Endothelial cell of umbilical vein (primary cell): ENCODE data around the gene MAPKAP1. TPM values are rescaled to one million over a fixed set of nuclear protein-coding genes. Genes with fewer than 3 reads are reported as not detected.

Source experiments
- BruUV-seq: library from RNA; stranded (reverse); fragments of 400-500 nt; replicated peaks from 2 replicates; lab custom pipeline; 2021; lab: Mats Ljungman, UMichigan
- CTCF ChIA-PET: fragments of 300-600, 350-600 bp; sonication (Branson Sonifier 250); formaldehyde crosslinking; loops from one replicate; lab custom pipeline; 2021; ENCODE audit warnings: antibody characterized with exemption, inconsistent platforms; lab: Charles Lee
- POLR2A ChIA-PET: fragments of 300-600, 350-600 bp; sonication (Branson Sonifier 250); formaldehyde crosslinking; loops from one replicate; lab custom pipeline; 2021; ENCODE audit warnings: antibody characterized with exemption, inconsistent platforms; lab: Charles Lee
- DNase-seq: peaks from one replicate; pipeline ENCODE4 v3.0.0-alpha.2; 2011; ENCODE audit warnings: low read depth, low spot score
- FAIRE-seq: peaks from 2 replicates; lab custom pipeline; 2011; peaks lifted over from hg19 to GRCh38; lab: Jason Lieb, UNC
- H2AFZ ChIP-seq: 2 replicates; pipeline ENCODE4 v1.6.0; 2012; ENCODE audit warnings: low read depth, low read length, control low read depth, inconsistent platforms
- H3K27ac ChIP-seq: 2 replicates; pipeline ENCODE4 v1.5.1; 2011; ENCODE audit warnings: low read depth, mild to moderate bottlenecking, control low read depth, low read length, moderate library complexity; ENCODE audit not compliant: insufficient read depth
- H3K27me3 ChIP-seq, 2 experiments: 2 replicates each; pipeline versions ENCODE4 v1.6.0 to v1.6.1; 2011; ENCODE audit warnings: low read length in 2 of 2, mixed read lengths in 1 of 2; ENCODE audit not compliant: control insufficient read depth in 2 of 2, insufficient read depth in 2 of 2
- H3K36me3 ChIP-seq, 2 experiments: 2 replicates in 1 of 2; 3 replicates in 1 of 2; pipeline ENCODE4 v1.5.1; 2011; ENCODE audit warnings: low read length in 2 of 2, mild to moderate bottlenecking in 1 of 2, moderate library complexity in 1 of 2; ENCODE audit not compliant: control insufficient read depth in 2 of 2, insufficient read depth in 2 of 2; ENCODE audit errors: extremely low read depth in 1 of 2
- H3K4me1 ChIP-seq: 3 replicates; pipeline ENCODE4 v1.5.1; 2011; ENCODE audit warnings: mild to moderate bottlenecking, low read length; ENCODE audit not compliant: control insufficient read depth, insufficient read depth; ENCODE audit errors: extremely low read depth
- H3K4me2 ChIP-seq: 2 replicates; pipeline ENCODE4 v1.6.1; 2011; ENCODE audit warnings: low read length, control low read depth, mixed read lengths; ENCODE audit not compliant: insufficient read depth
- H3K4me3 ChIP-seq, 3 experiments: fragments of 200-600 bp in 1 of 3; sonication (generic), shearing (Covaris generic) in 1 of 3; replicated peaks in 1 of 3; 2 replicates each; pipeline ENCODE4 v1.5.1; 2011 to 2016; ENCODE audit warnings: control low read depth in 3 of 3, low read length in 3 of 3, mild to moderate bottlenecking in 2 of 3, inconsistent platforms in 1 of 3, low read depth in 1 of 3, moderate library complexity in 1 of 3; ENCODE audit not compliant: insufficient read depth in 1 of 3
- H3K79me2 ChIP-seq: 2 replicates; pipeline ENCODE4 v1.6.0; 2012; ENCODE audit warnings: low read length, inconsistent platforms; ENCODE audit not compliant: control insufficient read depth, insufficient read depth
- H3K9ac ChIP-seq: replicated peaks from 2 replicates; pipeline ENCODE3; 2011; ENCODE audit warnings: low read length, control low read depth; ENCODE audit not compliant: insufficient read depth; ENCODE audit errors: extremely low read depth
- H3K9me1 ChIP-seq: replicated peaks from 3 replicates; pipeline ENCODE4 v1.6.0; 2011; ENCODE audit warnings: mild to moderate bottlenecking, low read length; ENCODE audit not compliant: control insufficient read depth, insufficient read depth; ENCODE audit errors: extremely low read depth
- H3K9me3 ChIP-seq: replicated peaks from 2 replicates; pipeline ENCODE4 v1.5.1; 2012; ENCODE audit warnings: low read length, inconsistent platforms; ENCODE audit not compliant: control insufficient read depth, insufficient read depth
- H4K20me1 ChIP-seq: replicated peaks from 2 replicates; pipeline ENCODE3; 2011; ENCODE audit warnings: mild to moderate bottlenecking, low read length; ENCODE audit not compliant: control insufficient read depth, insufficient read depth; ENCODE audit errors: extremely low read depth
- EZH2 ChIP-seq: IDR thresholded peaks from 2 replicates; pipeline ENCODE4 v1.6.1; 2012; ENCODE audit warnings: borderline replicate concordance, low read depth, mild to moderate bottlenecking, moderate library complexity, low read length, inconsistent platforms; ENCODE audit not compliant: severe bottlenecking
- FOS ChIP-seq: IDR thresholded peaks from 2 replicates; pipeline ENCODE4 v1.6.1; 2011; ENCODE audit warnings: mild to moderate bottlenecking, low read length, moderate library complexity, borderline replicate concordance; ENCODE audit not compliant: insufficient read depth
- GATA2 ChIP-seq: IDR thresholded peaks from 2 replicates; pipeline ENCODE4 v1.7.0; 2011; ENCODE audit warnings: low read depth, mild to moderate bottlenecking, moderate library complexity, mixed read lengths, low read length; ENCODE audit not compliant: insufficient read length, insufficient read depth
- JUN ChIP-seq: IDR thresholded peaks from 2 replicates; pipeline ENCODE4 v1.6.1; 2011; ENCODE audit warnings: borderline replicate concordance, low read depth; ENCODE audit not compliant: insufficient read length, insufficient read depth
- MYC ChIP-seq: IDR thresholded peaks from one replicate; pipeline ENCODE4 v1.6.1; 2011; ENCODE audit warnings: mild to moderate bottlenecking, low read depth, low read length
- POLR2A ChIP-seq: IDR thresholded peaks from 2 replicates; pipeline ENCODE4 v1.6.1; 2012; ENCODE audit warnings: low read depth, mild to moderate bottlenecking, control low read depth, low read length
- POLR2AphosphoS5 ChIP-seq: IDR thresholded peaks from 2 replicates; pipeline ENCODE4 v1.6.1; 2012; ENCODE audit warnings: low read depth, mild to moderate bottlenecking, control low read depth, low read length, moderate library complexity; ENCODE audit not compliant: insufficient read depth
- dilution Hi-C: fragments of 300-500 bp; cut with MboI; formaldehyde crosslinking; loops from one replicate; pipeline ENCODE4 v1.15.0; 2019; ENCODE audit warnings: low sequenced_read_pairs; ENCODE audit not compliant: extremely low pct_ligation_motif_present
- intact Hi-C: fragments of 100-400 bp; cut with micrococcal nuclease; formaldehyde crosslinking; loops from one replicate; pipeline ENCODE4 v1.10.0; 2022
- polyA plus RNA-seq, 4 experiments: library from polyadenylated mRNA; depleted of rRNA in 3 of 4; stranded (reverse) in 3 of 4; unstranded in 1 of 4; fragments of >200 nt; gene quantifications; 2 replicates each; pipeline versions ENCODE4 v1.2.1 to v1.2.3, GENCODE V29; 2011 to 2012; ENCODE audit warnings: missing spikeins in 1 of 4
- total RNA-seq: library from RNA; stranded (reverse); gene quantifications from 2 replicates; pipeline ENCODE4 v1.2.3, GENCODE V29; 2021
- TF ChIP-seq, protein P1 (sequence below): IDR thresholded peaks from 2 replicates; pipeline ENCODE4 v1.6.1; 2011; ENCODE audit not compliant: insufficient read depth, insufficient read length
- TF ChIP-seq, protein P2 (sequence below), 2 donors: IDR thresholded peaks; 1 replicate in 1 of 2; 2 replicates in 1 of 2; pipeline ENCODE4 v1.5.1; 2011; ENCODE audit warnings: low read length in 2 of 2, mild to moderate bottlenecking in 2 of 2, moderate library complexity in 2 of 2, control low read depth in 1 of 2, inconsistent platforms in 1 of 2, low read depth in 1 of 2; ENCODE audit not compliant: insufficient read depth in 1 of 2; ENCODE audit errors: extremely low read depth in 1 of 2

Gene MAPKAP1
- total and polyA plus RNA-seq, 2 donors (not counting 3 experiments of a cell fraction or from before 2014, with no cell fraction given): 61.9 to 99.1 TPM

DNA sequence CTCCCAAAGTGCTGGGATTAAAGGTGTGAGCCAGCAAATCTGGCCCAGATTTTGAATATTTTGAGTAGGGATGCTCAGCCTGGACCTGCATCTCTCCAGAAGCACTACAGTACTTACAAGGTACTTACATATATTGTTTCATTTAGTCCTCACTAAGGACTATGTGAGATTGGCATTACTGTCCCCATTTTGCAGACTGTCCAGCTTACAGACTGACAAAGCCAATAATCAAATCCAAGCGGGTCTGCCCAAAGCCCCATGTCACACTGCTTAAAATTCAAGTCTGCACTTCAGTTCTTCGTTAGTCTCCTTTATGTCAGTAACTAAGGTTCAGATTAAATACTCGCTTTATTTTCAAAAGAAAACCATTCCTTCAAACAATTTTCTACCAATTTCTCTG, 7.1 kb downstream of the MAPKAP1 start:
- Histone ChIP-seq H3K36me3 (no peaks in the 10 kb centered on the region), H2AFZ (no peak overlapping the region), H3K4me2 (no peak overlapping the region), H3K9me1 (no peaks in the 10 kb centered on the region), H3K27ac (no peak overlapping the region), H3K4me3 (no peak overlapping the region), H3K79me2 (peaks cover 86% of the 10 kb centered on the region), H3K27me3 (no peaks in the 10 kb centered on the region), H3K9ac (no peak overlapping the region), H4K20me1 (peaks cover 5% of the 10 kb centered on the region), H3K4me1 (no peaks in the 10 kb centered on the region), H3K9me3 (no peaks in the 10 kb centered on the region)
- intact Hi-C loops: no loop called here
- BruUV-seq: no TSS peak
- DNase-seq (no peak), FAIRE-seq (no peak)
- ChIA-PET POLR2A (no interaction called here), CTCF (no interaction called here)
- dilution Hi-C loops: no loop called here
- TF ChIP-seq MYC: no peak
- no peak for TF ChIP-seq JUN
- TF ChIP-seq GATA2: no peak
- TF ChIP-seq EZH2: no peak
- TF ChIP-seq POLR2A: no peak
- TF ChIP-seq FOS: no peak
- TF ChIP-seq, protein P1, sequence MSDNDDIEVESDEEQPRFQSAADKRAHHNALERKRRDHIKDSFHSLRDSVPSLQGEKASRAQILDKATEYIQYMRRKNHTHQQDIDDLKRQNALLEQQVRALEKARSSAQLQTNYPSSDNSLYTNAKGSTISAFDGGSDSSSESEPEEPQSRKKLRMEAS: no peak
- TF ChIP-seq POLR2AphosphoS5: no peak
- TF ChIP-seq, protein P2, sequence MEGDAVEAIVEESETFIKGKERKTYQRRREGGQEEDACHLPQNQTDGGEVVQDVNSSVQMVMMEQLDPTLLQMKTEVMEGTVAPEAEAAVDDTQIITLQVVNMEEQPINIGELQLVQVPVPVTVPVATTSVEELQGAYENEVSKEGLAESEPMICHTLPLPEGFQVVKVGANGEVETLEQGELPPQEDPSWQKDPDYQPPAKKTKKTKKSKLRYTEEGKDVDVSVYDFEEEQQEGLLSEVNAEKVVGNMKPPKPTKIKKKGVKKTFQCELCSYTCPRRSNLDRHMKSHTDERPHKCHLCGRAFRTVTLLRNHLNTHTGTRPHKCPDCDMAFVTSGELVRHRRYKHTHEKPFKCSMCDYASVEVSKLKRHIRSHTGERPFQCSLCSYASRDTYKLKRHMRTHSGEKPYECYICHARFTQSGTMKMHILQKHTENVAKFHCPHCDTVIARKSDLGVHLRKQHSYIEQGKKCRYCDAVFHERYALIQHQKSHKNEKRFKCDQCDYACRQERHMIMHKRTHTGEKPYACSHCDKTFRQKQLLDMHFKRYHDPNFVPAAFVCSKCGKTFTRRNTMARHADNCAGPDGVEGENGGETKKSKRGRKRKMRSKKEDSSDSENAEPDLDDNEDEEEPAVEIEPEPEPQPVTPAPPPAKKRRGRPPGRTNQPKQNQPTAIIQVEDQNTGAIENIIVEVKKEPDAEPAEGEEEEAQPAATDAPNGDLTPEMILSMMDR (IDR thresholded peaks at IDR 0.05; ENCODE audit: extremely low read depth in 1 of 2, insufficient read depth in 1 of 2, low read depth in 1 of 2, low read length in 2 of 2): no peak
